ENCODE data around the gene GRK6.

The GRK6 gene

GRCh38 chr5:177473443-177474001 is 47.0 kb downstream of the GRK6 start, which contains the start of gene DBN1:
TSS of gene DBN1 (minus strand) at chr5:177473634. CDS start at chr5:177473521, 113 bp downstream.
- no peaks in the 10 kb centered on the region for H3K9me3 ChIP-seq (ENCODE audit: control insufficient read depth, insufficient read depth, low read depth, low read length)
- ChIA-PET POLR2A (interaction anchor here (0.7 to 7.3 kb wide), 9 partner anchors 10 to 95 kb away, joined by 3 to 102 read pairs (median 5); partner anchors contain the start of genes DDX41, GRK6 and PDLIM7), CTCF (interaction anchor here (0.6 to 3.1 kb wide), 4 partner anchors 18 to 101 kb away, joined by 3 to 12 read pairs (median 5); no protein-coding TSS in a partner anchor)
- H3K4me3 ChIP-seq (ENCODE audit: low read depth, low read length) = peak within 1 kb of the TSS; percentile 85
- H3K27ac ChIP-seq (ENCODE audit: extremely low read depth, low read depth, low read length) = peak within 1 kb of the TSS; percentile 82; the same call in 1 of the 2 replicates
- TF ChIP-seq ZNF623 (tag by site-specific recombination; IDR thresholded peaks at IDR 0.05) = no peak
- no peak for TF ChIP-seq ZNF549 (tag by site-specific recombination; IDR thresholded peaks at IDR 0.05)
- no peak for TF ChIP-seq GLIS2 (tag by site-specific recombination; IDR thresholded peaks at IDR 0.05)
- no peak for TF ChIP-seq SP3 (tag by site-specific recombination; IDR thresholded peaks at IDR 0.05)
- TF ChIP-seq ZBTB26 (tag by site-specific recombination; optimal IDR thresholded peaks at IDR 0.05) = peak; percentile 33
- TF ChIP-seq ZNF175 (tag by site-specific recombination; IDR thresholded peaks at IDR 0.05) = no peak
- TF ChIP-seq MYNN (tag by site-specific recombination; IDR thresholded peaks at IDR 0.05; ENCODE audit: borderline replicate concordance) = no peak
- TF ChIP-seq WT1 (tag by site-specific recombination; IDR thresholded peaks at IDR 0.05) = 0 out of 2 replicates have a peak, but pooled peaks have one; percentile 14
- peak; percentile 43 for TF ChIP-seq ZNF398 (tag by site-specific recombination; IDR thresholded peaks at IDR 0.05)
- H3K4me1 ChIP-seq (ENCODE audit: control insufficient read depth, insufficient read depth, low read length) = peaks cover 4% of the 10 kb centered on the region
- H3K36me3 ChIP-seq (ENCODE audit: control insufficient read depth in 2 of 2, insufficient read depth in 1 of 2, low read length in 2 of 2) = peaks cover 0 to 28% of the 10 kb centered on the region in 2 experiments; a peak in 1 of 3 replicates

GRCh38 chr5:177474002-177474476 is 47.6 kb downstream of the GRK6 start:
- CTCF ChIA-PET = interaction anchor here (0.6 to 1.7 kb wide), 5 partner anchors 16 to 100 kb away, joined by 3 to 8 read pairs (median 4); no protein-coding TSS in a partner anchor
- no peak overlapping the region for H3K4me3 ChIP-seq (ENCODE audit: low read depth, low read length)
- 0 out of 2 replicates have a peak overlapping the region, but pooled peaks have one; percentile 24 for H3K27ac ChIP-seq (ENCODE audit: extremely low read depth, low read depth, low read length)
- peaks cover 4% of the 10 kb centered on the region for H3K4me1 ChIP-seq (ENCODE audit: control insufficient read depth, insufficient read depth, low read length)
- no peaks in the 10 kb centered on the region for H3K9me3 ChIP-seq (ENCODE audit: control insufficient read depth, insufficient read depth, low read depth, low read length)
- peaks cover 0 to 23% of the 10 kb centered on the region in 2 experiments; a peak in 1 of 3 replicates for H3K36me3 ChIP-seq (ENCODE audit: control insufficient read depth in 2 of 2, insufficient read depth in 1 of 2, low read length in 2 of 2)
- POLR2A ChIA-PET = interaction anchor here (0.7 to 7.3 kb wide), 5 partner anchors 11 to 47 kb away, joined by 3 to 102 read pairs (median 6); partner anchors contain the start of genes GRK6 and PDLIM7
- TF ChIP-seq ZNF600 (tag by site-specific recombination; IDR thresholded peaks at IDR 0.05) = peak; percentile 90
- TF ChIP-seq HOXA7 (CRISPR knock-in tag; IDR thresholded peaks at IDR 0.05; ENCODE audit: borderline replicate concordance) = no peak
- TF ChIP-seq GLIS2 (tag by site-specific recombination; IDR thresholded peaks at IDR 0.05) = peak; percentile 67
- TF ChIP-seq ZNF366 (tag by site-specific recombination; conservative IDR thresholded peaks at IDR 0.05) = peak; percentile 74
- no peak for TF ChIP-seq ZNF837 (tag by site-specific recombination; IDR thresholded peaks at IDR 0.05)
- TF ChIP-seq ZBTB20 (tag by site-specific recombination; IDR thresholded peaks at IDR 0.05) = peak; percentile 27; the same call in 1 of the 2 replicates
- TF ChIP-seq ZEB2 (tag by site-specific recombination; IDR thresholded peaks at IDR 0.05) = no peak
- peak; percentile 61 for TF ChIP-seq ZNF398 (tag by site-specific recombination; IDR thresholded peaks at IDR 0.05)
- peak; percentile 49; the same call in 1 of the 2 replicates for TF ChIP-seq KLF17 (tag by site-specific recombination; IDR thresholded peaks at IDR 0.05)
- 0 out of 2 replicates have a peak, but pooled peaks have one; percentile 30 for TF ChIP-seq ZNF621 (tag by site-specific recombination; IDR thresholded peaks at IDR 0.05)
- TF ChIP-seq KLF8 (tag by site-specific recombination; IDR thresholded peaks at IDR 0.05) = no peak
- TF ChIP-seq SP3 (tag by site-specific recombination; IDR thresholded peaks at IDR 0.05) = peak; percentile 9; the same call in 1 of the 2 replicates
- peak; percentile 32; the same call in 1 of the 2 replicates for TF ChIP-seq ZBTB8A (tag by site-specific recombination; IDR thresholded peaks at IDR 0.05)
- 0 out of 2 replicates have a peak, but pooled peaks have one; percentile 24 for TF ChIP-seq ZNF692 (tag by site-specific recombination; IDR thresholded peaks at IDR 0.05)
- peak; percentile 82 for TF ChIP-seq PATZ1 (tag by site-specific recombination; IDR thresholded peaks at IDR 0.05)
